Measurements from ENCODE around the gene MGLL. TPM values are rescaled to one million over a fixed set of nuclear protein-coding genes. Genes with fewer than 3 reads are reported as not detected.

The MGLL gene
- total and polyA plus RNA-seq, 2 donors from 2014 or later: 74.2 to 250 TPM

GRCh38 chr3:127814325-127814781, 8.0 kb downstream of the MGLL start:
- Histone ChIP-seq H3K4me1 (ENCODE audit: control insufficient read depth in 2 of 3, insufficient read depth in 2 of 3, low read depth in 1 of 3, low read length in 3 of 3) (peaks cover 0 to 20% (median 12%) of the 10 kb centered on the region in 3 donors), H3K4me3 (ENCODE audit: low read length in 3 of 3) (no peak overlapping the region), H3K27me3 (ENCODE audit: control insufficient read depth, insufficient read depth, low read length) (no peaks in the 10 kb centered on the region), H3K36me3 (ENCODE audit: control insufficient read depth in 2 of 3, insufficient read depth in 3 of 3, low read length in 3 of 3) (peaks cover 0 to 12% (median 4%) of the 10 kb centered on the region in 3 donors), H3K9me3 (ENCODE audit: control insufficient read depth in 2 of 3, insufficient read depth in 1 of 3, low read length in 3 of 3) (no peaks in the 10 kb centered on the region), H3K27ac (ENCODE audit: low read depth in 2 of 2, low read length in 2 of 2) (no peak overlapping the region), H3K9ac (ENCODE audit: low read length in 3 of 3) (no peak overlapping the region)
- FAIRE-seq (no peak), DNase-seq (no peak)
- no peak for TF ChIP-seq CTCF (IDR thresholded peaks at IDR 0.05; ENCODE audit: borderline replicate concordance, extremely low read depth, insufficient read depth)
- intact Hi-C loops (cut with DNase I): no loop called here

GRCh38 chr3:127812151-127812550, 10.2 kb downstream of the MGLL start:
- intact Hi-C loops (cut with DNase I): no loop called here

GRCh38 chr3:127811717-127812116, 10.6 kb downstream of the MGLL start:
- Histone ChIP-seq H3K27me3 (ENCODE audit: control insufficient read depth, insufficient read depth, low read length) (no peaks in the 10 kb centered on the region), H3K36me3 (ENCODE audit: control insufficient read depth in 2 of 3, insufficient read depth in 3 of 3, low read length in 3 of 3) (peaks cover 0 to 23% (median 4%) of the 10 kb centered on the region in 3 donors)

More at GRCh38 chr3:127812151-127812550, 10.2 kb downstream of the MGLL start:
- Histone ChIP-seq H3K4me1 (ENCODE audit: control insufficient read depth in 2 of 3, insufficient read depth in 2 of 3, low read depth in 1 of 3, low read length in 3 of 3) (peaks cover 0 to 8% (median 8%) of the 10 kb centered on the region in 3 donors), H3K27ac (ENCODE audit: low read depth in 2 of 2, low read length in 2 of 2) (no peak overlapping the region), H3K9me3 (ENCODE audit: control insufficient read depth in 2 of 3, insufficient read depth in 1 of 3, low read length in 3 of 3) (no peaks in the 10 kb centered on the region), H3K27me3 (ENCODE audit: control insufficient read depth, insufficient read depth, low read length) (no peaks in the 10 kb centered on the region), H3K9ac (ENCODE audit: low read length in 3 of 3) (no peak overlapping the region), H3K36me3 (ENCODE audit: control insufficient read depth in 2 of 3, insufficient read depth in 3 of 3, low read length in 3 of 3) (peaks cover 0 to 23% (median 4%) of the 10 kb centered on the region in 3 donors), H3K4me3 (ENCODE audit: low read length in 3 of 3) (no peak overlapping the region)
- FAIRE-seq: no peak
- DNase-seq: no peak
- TF ChIP-seq CTCF (IDR thresholded peaks at IDR 0.05; ENCODE audit: borderline replicate concordance, extremely low read depth, insufficient read depth): no peak

More at GRCh38 chr3:127811717-127812116, 10.6 kb downstream of the MGLL start:
- DNase-seq (no peak), FAIRE-seq (no peak)
- TF ChIP-seq CTCF (IDR thresholded peaks at IDR 0.05; ENCODE audit: borderline replicate concordance, extremely low read depth, insufficient read depth): no peak
- Histone ChIP-seq H3K4me3 (ENCODE audit: low read length in 3 of 3) (no peak overlapping the region), H3K9me3 (ENCODE audit: control insufficient read depth in 2 of 3, insufficient read depth in 1 of 3, low read length in 3 of 3) (no peaks in the 10 kb centered on the region), H3K4me1 (ENCODE audit: control insufficient read depth in 2 of 3, insufficient read depth in 2 of 3, low read depth in 1 of 3, low read length in 3 of 3) (peaks cover 0 to 8% (median 4%) of the 10 kb centered on the region in 3 donors), H3K9ac (ENCODE audit: low read length in 3 of 3) (no peak overlapping the region), H3K27ac (ENCODE audit: low read depth in 2 of 2, low read length in 2 of 2) (no peak overlapping the region)
- intact Hi-C loops (cut with DNase I): no loop called here

Measured in kidney (tissue), 14 donors.